Glutamatergic neuron (in vitro differentiated cells): Measurements from ENCODE around the gene RUVBL2. TPM values are rescaled to one million over a fixed set of nuclear protein-coding genes. Genes with fewer than 3 reads are reported as not detected.

Source experiments
- DNase-seq: peaks from one replicate; pipeline ENCODE4 v3.0.0; 2022
- H3K27ac Mint-ChIP-seq: one replicate; pipeline ENCODE4 v1.8.0; 2020; ENCODE audit warnings: mild to moderate bottlenecking, mixed read lengths, inconsistent platforms; ENCODE audit not compliant: unreplicated experiment
- H3K27me3 Mint-ChIP-seq: one replicate; pipeline ENCODE4 v1.8.0; 2020; ENCODE audit warnings: mild to moderate bottlenecking, moderate library complexity, mixed read lengths, inconsistent platforms; ENCODE audit not compliant: unreplicated experiment
- H3K36me3 Mint-ChIP-seq: one replicate; pipeline ENCODE4 v1.8.0; 2020; ENCODE audit warnings: mild to moderate bottlenecking, mixed read lengths, inconsistent platforms; ENCODE audit not compliant: unreplicated experiment
- H3K4me1 Mint-ChIP-seq: one replicate; pipeline ENCODE4 v1.8.0; 2020; ENCODE audit warnings: mild to moderate bottlenecking, low read depth, mixed read lengths, inconsistent platforms; ENCODE audit not compliant: unreplicated experiment
- H3K4me3 Mint-ChIP-seq: one replicate; pipeline ENCODE4 v1.8.0; 2020; ENCODE audit warnings: mild to moderate bottlenecking, mixed read lengths, inconsistent platforms; ENCODE audit not compliant: unreplicated experiment
- H3K9me3 Mint-ChIP-seq: one replicate; pipeline ENCODE4 v1.8.0; 2020; ENCODE audit warnings: mild to moderate bottlenecking, moderate library complexity, mixed read lengths, inconsistent platforms; ENCODE audit not compliant: unreplicated experiment
- CTCF ChIP-seq: fragments of 200-600 bp; sonication (generic); IDR thresholded peaks from one replicate; pipeline ENCODE4 v1.5.0; 2021; ENCODE audit not compliant: partially characterized antibody, unreplicated experiment
- total RNA-seq: library from RNA; stranded (reverse); fragmentation: NEBNext Ultra II Directional; extraction: Animal tissue kit (Norgen Biotek cat#: 25700); gene quantifications from one replicate; pipeline ENCODE4 v1.2.1, GENCODE V29; 2021; ENCODE audit not compliant: unreplicated experiment

The RUVBL2 gene
- total RNA-seq, 1 donor from 2014 or later, result 60.9 TPM

DNA sequence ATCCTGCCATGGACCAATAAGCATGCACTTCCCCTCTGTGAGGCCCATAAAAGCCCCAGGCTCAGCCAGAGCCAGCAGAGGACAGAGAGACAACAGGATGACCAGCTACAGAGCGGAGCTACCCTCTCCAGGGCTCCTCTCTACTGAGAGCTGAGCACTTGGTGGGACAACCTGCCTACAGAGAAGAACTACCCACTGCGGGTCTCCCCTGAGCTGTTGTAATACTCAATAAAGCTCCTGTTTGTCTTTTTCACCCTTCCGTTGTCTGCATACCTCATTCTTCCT lies 46.5 kb upstream of the RUVBL2 start:
- no peak overlapping the region for H3K4me3 Mint-ChIP-seq
- peaks cover 7% of the 10 kb centered on the region for H3K27me3 Mint-ChIP-seq
- H3K4me1 Mint-ChIP-seq, result peaks cover 5% of the 10 kb centered on the region
- peaks cover 5% of the 10 kb centered on the region for H3K9me3 Mint-ChIP-seq
- no peak for DNase-seq
- TF ChIP-seq CTCF, result no peak
- H3K27ac Mint-ChIP-seq, result no peak overlapping the region
- H3K36me3 Mint-ChIP-seq, result no peaks in the 10 kb centered on the region

DNA sequence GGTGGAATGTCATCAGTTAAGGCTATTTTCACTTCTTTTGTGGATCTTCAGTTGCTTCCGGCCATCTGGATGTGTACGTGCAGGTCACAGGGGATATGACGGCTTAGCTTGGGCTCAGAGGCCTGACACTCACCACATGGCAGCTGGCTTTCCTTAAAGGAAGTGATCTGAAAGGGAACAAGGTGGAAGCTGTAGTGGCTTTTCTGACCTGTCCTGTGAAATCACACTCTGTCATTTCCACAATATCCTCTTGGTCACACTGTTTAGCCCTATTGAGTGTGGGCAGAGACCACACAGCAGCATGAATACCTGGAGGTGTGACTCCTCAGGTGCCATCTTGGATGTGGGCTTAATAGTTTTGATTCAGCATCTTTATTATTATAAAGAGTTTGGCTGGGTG lies 43.5 kb upstream of the RUVBL2 start:
- H3K9me3 Mint-ChIP-seq, result peaks cover 6% of the 10 kb centered on the region
- H3K4me3 Mint-ChIP-seq, result no peak overlapping the region
- peak overlapping the region; percentile 15 for H3K27ac Mint-ChIP-seq

GRCh38 chr19:48950830-48951519 lies 42.7 kb upstream of the RUVBL2 start:
- Mint-ChIP-seq H3K27ac (no peak overlapping the region), H3K9me3 (peaks cover 8% of the 10 kb centered on the region), H3K36me3 (no peaks in the 10 kb centered on the region), H3K4me3 (no peak overlapping the region), H3K4me1 (peaks cover 12% of the 10 kb centered on the region), H3K27me3 (peaks cover 6% of the 10 kb centered on the region)
- no peak for DNase-seq
- no peak for TF ChIP-seq CTCF

More for the DNA sequence above, 43.5 kb upstream of the RUVBL2 start:
- no peak for TF ChIP-seq CTCF
- H3K4me1 Mint-ChIP-seq, result peaks cover 7% of the 10 kb centered on the region
- peaks cover 6% of the 10 kb centered on the region for H3K27me3 Mint-ChIP-seq
- DNase-seq, result no peak
- H3K36me3 Mint-ChIP-seq, result no peaks in the 10 kb centered on the region

GRCh38 chr19:48953141-48953540 lies 40.5 kb upstream of the RUVBL2 start:
- H3K9me3 Mint-ChIP-seq, result peaks cover 11% of the 10 kb centered on the region
- peaks cover 13% of the 10 kb centered on the region for H3K4me1 Mint-ChIP-seq
- peaks cover 6% of the 10 kb centered on the region for H3K27me3 Mint-ChIP-seq
- H3K4me3 Mint-ChIP-seq, result no peak overlapping the region
- no peak for TF ChIP-seq CTCF
- no peak overlapping the region for H3K27ac Mint-ChIP-seq
- DNase-seq, result no peak
- no peaks in the 10 kb centered on the region for H3K36me3 Mint-ChIP-seq

GRCh38 chr19:48953990-48954594 lies 39.6 kb upstream of the RUVBL2 start:
- Mint-ChIP-seq H3K4me1 (peaks cover 13% of the 10 kb centered on the region), H3K9me3 (peaks cover 8% of the 10 kb centered on the region), H3K4me3 (peak overlapping the region; percentile 83), H3K27me3 (peaks cover 6% of the 10 kb centered on the region), H3K27ac (peak overlapping the region; percentile 91), H3K36me3 (no peaks in the 10 kb centered on the region)
- no peak for TF ChIP-seq CTCF
- no peak for DNase-seq
